Motor neuron (in vitro differentiated cells): ENCODE results near the gene SOWAHC. TPM values are rescaled to one million over a fixed set of nuclear protein-coding genes. Genes with fewer than 3 reads are reported as not detected.

Source experiments
- ATAC-seq, 8 experiments: fragments of 200-7000 bp; cut with Tn5 transposase; replicated peaks in 6 of 8; 2 replicates each; pipeline ENCODE4 v1.8.0; 2021; ENCODE audit warnings: mild to moderate bottlenecking in 8 of 8, moderate library complexity in 8 of 8
- H3K27ac ChIP-seq, 2 donors: fragments of 250-450 bp; sonication (Bioruptor Pico); 2 replicates each; pipeline ENCODE4 v1.9.0; 2021; ENCODE audit warnings: antibody characterized with exemption in 2 of 2, mild to moderate bottlenecking in 2 of 2, moderate library complexity in 1 of 2
- H3K4me1 ChIP-seq, 2 donors: fragments of 250-450 bp; sonication (Bioruptor Pico); replicated peaks in 1 of 2; 2 replicates each; pipeline ENCODE4 v1.6.1; 2021; ENCODE audit warnings: antibody characterized with exemption in 2 of 2, mild to moderate bottlenecking in 2 of 2, moderate library complexity in 1 of 2
- H3K4me3 ChIP-seq, 5 donors: fragments of 250-450 bp; sonication (Bioruptor Pico); 2 replicates each; pipeline ENCODE4 v1.9.0; 2021; ENCODE audit warnings: antibody characterized with exemption in 5 of 5, mild to moderate bottlenecking in 5 of 5, moderate library complexity in 4 of 5
- WGBS, 10 experiments: fragments of 450-650 bp; shearing (Covaris generic); methylation state at CpG; one replicate each; pipeline ENCODE4 v1.0.0; 2022; 5-methylcytosine and 5-hydroxymethylcytosine counted together
- in situ Hi-C, 9 experiments: fragments of 400-800 bp; cut with MboI; loops; one replicate each; pipeline ENCODE4 v1.15.0; 2021; ENCODE audit warnings: low sequenced_read_pairs in 9 of 9, low pct_unique_long_range_greater_than_20kb in 2 of 9; ENCODE audit not compliant: unreplicated experiment in 9 of 9
- total RNA-seq, 8 experiments: library from RNA; unstranded; fragments of 300-600 nt; gene quantifications; 2 replicates each; pipeline versions ENCODE4 v1.2.3 to v1.2.4, GENCODE V29; 2022

SOWAHC gene
- total RNA-seq, 8 experiments from 2014 or later = 3.3 to 19.0 (median 7.2) TPM

GRCh38 chr2:109662889-109663288 is 48.7 kb downstream of the SOWAHC start:
- H3K4me1 ChIP-seq = peaks cover 0 to 7% of the 10 kb centered on the region in 2 donors
- no peak for ATAC-seq
- no peak overlapping the region for H3K27ac ChIP-seq
- in situ Hi-C loops = no loop called here
- no peak overlapping the region for H3K4me3 ChIP-seq

DNA sequence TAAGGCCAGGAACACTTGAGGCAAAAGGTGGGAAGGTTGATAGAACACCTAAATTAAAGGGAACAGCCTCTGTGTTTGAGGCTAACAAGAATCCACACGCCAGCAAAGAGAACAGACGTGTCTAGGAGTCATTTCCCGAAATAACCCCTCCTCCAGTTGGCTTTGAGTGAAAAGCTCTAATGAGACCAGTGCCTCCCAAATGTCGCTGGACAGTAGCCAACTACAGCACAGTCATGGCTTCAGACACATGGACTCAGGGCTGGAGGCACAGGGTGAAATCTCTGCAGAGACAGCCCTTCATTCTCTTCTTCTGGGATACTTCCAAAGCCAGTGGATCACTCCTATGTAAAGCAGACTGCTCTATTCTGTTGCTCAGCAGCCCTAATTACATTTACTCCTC is 49.6 kb downstream of the SOWAHC start:
- ATAC-seq = peak in 4 of 8 experiments; percentile 39 to 87 (median 74)
- no peak overlapping the region for H3K27ac ChIP-seq
- 7 to 100% (median 85%) methylated on average over 1 to 4 of the region's 4 CpGs; no CpG with 5 or more reads in 4 of the 10 experiments for WGBS, 10 experiments
- in situ Hi-C loops = no loop called here
- no peak overlapping the region for H3K4me3 ChIP-seq
- peaks cover 3 to 7% of the 10 kb centered on the region in 2 donors for H3K4me1 ChIP-seq

GRCh38 chr2:109666466-109666865 is 52.3 kb downstream of the SOWAHC start:
- 0 to 86% (median 37%) methylated on average over 1 of the region's 1 CpG for WGBS, 10 experiments
- ATAC-seq = no peak
- H3K4me3 ChIP-seq = no peak overlapping the region
- in situ Hi-C loops = no loop called here
- H3K4me1 ChIP-seq = peaks cover 0 to 4% of the 10 kb centered on the region in 2 donors
- no peak overlapping the region for H3K27ac ChIP-seq

Other genes starting within 250 kb of the SOWAHC start
- 10 to 100 TPM; 22.1 to 53.8 (median 33.5) TPM for gene SEPTIN10, start 398 bp upstream of the SOWAHC start, total RNA-seq
- gene RGPD5, start 179.9 kb downstream of the SOWAHC start, total RNA-seq = 10 to 100 TPM; 20.0 to 51.5 (median 34.2) TPM